ENCODE data around the gene IQSEC1.

GRCh38 chr3:12908136-12908730 lies 165.0 kb downstream of the IQSEC1 start:
- TF ChIP-seq FOSL1 (IDR thresholded peaks at IDR 0.05; ENCODE audit: low read depth) (no peak), EZH2 (IDR thresholded peaks at IDR 0.05) (no peak), SP1 (IDR thresholded peaks at IDR 0.05; ENCODE audit: low read depth) (no peak), ZFX (IDR thresholded peaks at IDR 0.05) (no peak), EZH2phosphoT487 (IDR thresholded peaks at IDR 0.05; ENCODE audit: borderline replicate concordance) (no peak), ZNF274 (IDR thresholded peaks at IDR 0.05; ENCODE audit: low read depth, low read length) (no peak), POLR2A (IDR thresholded peaks at IDR 0.05; ENCODE audit: borderline replicate concordance, extremely low read depth, insufficient read depth, insufficient read length) (no peak), POLR2AphosphoS5 (IDR thresholded peaks at IDR 0.05; ENCODE audit: low read depth, low read length) (no peak), EGR1 (IDR thresholded peaks at IDR 0.05; ENCODE audit: low read depth) (no peak)
- TF ChIP-seq, protein P1, sequence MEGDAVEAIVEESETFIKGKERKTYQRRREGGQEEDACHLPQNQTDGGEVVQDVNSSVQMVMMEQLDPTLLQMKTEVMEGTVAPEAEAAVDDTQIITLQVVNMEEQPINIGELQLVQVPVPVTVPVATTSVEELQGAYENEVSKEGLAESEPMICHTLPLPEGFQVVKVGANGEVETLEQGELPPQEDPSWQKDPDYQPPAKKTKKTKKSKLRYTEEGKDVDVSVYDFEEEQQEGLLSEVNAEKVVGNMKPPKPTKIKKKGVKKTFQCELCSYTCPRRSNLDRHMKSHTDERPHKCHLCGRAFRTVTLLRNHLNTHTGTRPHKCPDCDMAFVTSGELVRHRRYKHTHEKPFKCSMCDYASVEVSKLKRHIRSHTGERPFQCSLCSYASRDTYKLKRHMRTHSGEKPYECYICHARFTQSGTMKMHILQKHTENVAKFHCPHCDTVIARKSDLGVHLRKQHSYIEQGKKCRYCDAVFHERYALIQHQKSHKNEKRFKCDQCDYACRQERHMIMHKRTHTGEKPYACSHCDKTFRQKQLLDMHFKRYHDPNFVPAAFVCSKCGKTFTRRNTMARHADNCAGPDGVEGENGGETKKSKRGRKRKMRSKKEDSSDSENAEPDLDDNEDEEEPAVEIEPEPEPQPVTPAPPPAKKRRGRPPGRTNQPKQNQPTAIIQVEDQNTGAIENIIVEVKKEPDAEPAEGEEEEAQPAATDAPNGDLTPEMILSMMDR (IDR thresholded peaks at IDR 0.05 in 2 of 3, conservative IDR thresholded peaks at IDR 0.05 in 1 of 3; ENCODE audit: borderline replicate concordance in 1 of 3, insufficient read depth in 1 of 3, low read depth in 2 of 3, low read length in 2 of 3), result no peak
- TF ChIP-seq, protein P2, sequence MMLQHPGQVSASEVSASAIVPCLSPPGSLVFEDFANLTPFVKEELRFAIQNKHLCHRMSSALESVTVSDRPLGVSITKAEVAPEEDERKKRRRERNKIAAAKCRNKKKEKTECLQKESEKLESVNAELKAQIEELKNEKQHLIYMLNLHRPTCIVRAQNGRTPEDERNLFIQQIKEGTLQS (IDR thresholded peaks at IDR 0.05), result no peak
- TF ChIP-seq, protein P3, sequence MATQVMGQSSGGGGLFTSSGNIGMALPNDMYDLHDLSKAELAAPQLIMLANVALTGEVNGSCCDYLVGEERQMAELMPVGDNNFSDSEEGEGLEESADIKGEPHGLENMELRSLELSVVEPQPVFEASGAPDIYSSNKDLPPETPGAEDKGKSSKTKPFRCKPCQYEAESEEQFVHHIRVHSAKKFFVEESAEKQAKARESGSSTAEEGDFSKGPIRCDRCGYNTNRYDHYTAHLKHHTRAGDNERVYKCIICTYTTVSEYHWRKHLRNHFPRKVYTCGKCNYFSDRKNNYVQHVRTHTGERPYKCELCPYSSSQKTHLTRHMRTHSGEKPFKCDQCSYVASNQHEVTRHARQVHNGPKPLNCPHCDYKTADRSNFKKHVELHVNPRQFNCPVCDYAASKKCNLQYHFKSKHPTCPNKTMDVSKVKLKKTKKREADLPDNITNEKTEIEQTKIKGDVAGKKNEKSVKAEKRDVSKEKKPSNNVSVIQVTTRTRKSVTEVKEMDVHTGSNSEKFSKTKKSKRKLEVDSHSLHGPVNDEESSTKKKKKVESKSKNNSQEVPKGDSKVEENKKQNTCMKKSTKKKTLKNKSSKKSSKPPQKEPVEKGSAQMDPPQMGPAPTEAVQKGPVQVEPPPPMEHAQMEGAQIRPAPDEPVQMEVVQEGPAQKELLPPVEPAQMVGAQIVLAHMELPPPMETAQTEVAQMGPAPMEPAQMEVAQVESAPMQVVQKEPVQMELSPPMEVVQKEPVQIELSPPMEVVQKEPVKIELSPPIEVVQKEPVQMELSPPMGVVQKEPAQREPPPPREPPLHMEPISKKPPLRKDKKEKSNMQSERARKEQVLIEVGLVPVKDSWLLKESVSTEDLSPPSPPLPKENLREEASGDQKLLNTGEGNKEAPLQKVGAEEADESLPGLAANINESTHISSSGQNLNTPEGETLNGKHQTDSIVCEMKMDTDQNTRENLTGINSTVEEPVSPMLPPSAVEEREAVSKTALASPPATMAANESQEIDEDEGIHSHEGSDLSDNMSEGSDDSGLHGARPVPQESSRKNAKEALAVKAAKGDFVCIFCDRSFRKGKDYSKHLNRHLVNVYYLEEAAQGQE (IDR thresholded peaks at IDR 0.05; ENCODE audit: low read depth), result no peak
- TF ChIP-seq, protein P4, sequence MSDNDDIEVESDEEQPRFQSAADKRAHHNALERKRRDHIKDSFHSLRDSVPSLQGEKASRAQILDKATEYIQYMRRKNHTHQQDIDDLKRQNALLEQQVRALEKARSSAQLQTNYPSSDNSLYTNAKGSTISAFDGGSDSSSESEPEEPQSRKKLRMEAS (IDR thresholded peaks at IDR 0.05), result no peak
